B cell (primary cell): ENCODE data around the gene PCGF1.

Source experiments
- CTCF ChIP-seq: fragments of 200-600 bp; IDR thresholded peaks from one replicate; pipeline ENCODE4 v1.8.0; 2022; ENCODE audit warnings: antibody characterized with exemption, mild to moderate bottlenecking
- EZH2 ChIP-seq: IDR thresholded peaks from 2 replicates; pipeline ENCODE4 v1.6.1; 2012; ENCODE audit warnings: borderline replicate concordance, low read depth, mild to moderate bottlenecking, moderate library complexity, low read length; ENCODE audit not compliant: insufficient read depth, poor library complexity, severe bottlenecking

GRCh38 chr2:74457129-74457548 is 50.4 kb downstream of the PCGF1 start:
- no peak for TF ChIP-seq CTCF
- no peak for TF ChIP-seq EZH2
